NCI-H187 treated with DMSO at 0.1 percent for 48 hours (cell line): ENCODE results near the gene CISTR.
"Not testable (repeated sequence)": the region's sequence is repeated elsewhere in the genome, so short reads cannot be mapped to it uniquely, and the experiment has no call there.

ENCODE experiments used
- DNase-seq: peaks from one replicate; lab custom pipeline; 2025; lab: John Stamatoyannopoulos, UW

CISTR gene

GRCh38 chr12:53751336-53752191 is at the start of gene CISTR:
Gene CISTR (minus strand): TSS chr12:53751979.
- DNase-seq, result no peak

GRCh38 chr12:53798575-53798974 is 46.8 kb upstream of the CISTR start:
- no peak for DNase-seq

- peak; percentile 18 for DNase-seq
Observed at GRCh38 chr12:53795927-53796326, 44.1 kb upstream of the CISTR start.

GRCh38 chr12:53793221-53793620 is 41.4 kb upstream of the CISTR start:
- no peak for DNase-seq

GRCh38 chr12:53791735-53792326 is 40.1 kb upstream of the CISTR start:
- no peak for DNase-seq

- no peak for DNase-seq
Observed at GRCh38 chr12:53789570-53789969, 37.8 kb upstream of the CISTR start.

GRCh38 chr12:53788892-53789291 is 37.1 kb upstream of the CISTR start:
- no peak for DNase-seq

- DNase-seq, result no peak
Observed at GRCh38 chr12:53786411-53786810, 34.6 kb upstream of the CISTR start.

- no peak for DNase-seq
Observed at GRCh38 chr12:53785161-53785560, 33.4 kb upstream of the CISTR start.

GRCh38 chr12:53782093-53782703 is 30.4 kb upstream of the CISTR start:
- DNase-seq, result no peak

- no peak for DNase-seq
Observed at GRCh38 chr12:53781228-53781801, 29.5 kb upstream of the CISTR start.

GRCh38 chr12:53780323-53780722 is 28.5 kb upstream of the CISTR start:
- DNase-seq, result no peak

GRCh38 chr12:53779679-53780078 is 27.9 kb upstream of the CISTR start:
- DNase-seq, result not testable (repeated sequence)

GRCh38 chr12:53777936-53778644 is 26.3 kb upstream of the CISTR start:
- no peak for DNase-seq

- no peak for DNase-seq
Observed at GRCh38 chr12:53777412-53777811, 25.6 kb upstream of the CISTR start.

GRCh38 chr12:53776872-53777271 is 25.1 kb upstream of the CISTR start:
- no peak for DNase-seq

- DNase-seq, result no peak
Observed at GRCh38 chr12:53775478-53776145, 23.8 kb upstream of the CISTR start.

- DNase-seq, result no peak
Observed at GRCh38 chr12:53770281-53770680, 18.5 kb upstream of the CISTR start.

GRCh38 chr12:53768976-53769375 is 17.2 kb upstream of the CISTR start:
- DNase-seq, result no peak

GRCh38 chr12:53766881-53767280 is 15.1 kb upstream of the CISTR start:
- DNase-seq, result no peak

- no peak for DNase-seq
Observed at GRCh38 chr12:53765891-53766290, 14.1 kb upstream of the CISTR start.

GRCh38 chr12:53764615-53765014 is 12.8 kb upstream of the CISTR start:
- DNase-seq, result no peak
